Activated T-cell treated with anti-CD3 and anti-CD28 coated beads for 48 hours (primary cell): Measurements from ENCODE around the gene FN3K.
A peak's percentile ranks its signal among the peaks of the same experiment; 100 is the strongest.

Experiments used
- DNase-seq: peaks from one replicate; pipeline ENCODE4 v3.0.0-alpha.2; 2020; ENCODE audit warnings: low read depth

Gene FN3K

GRCh38 chr17:82703935-82704865 is 31.2 kb upstream of the FN3K start:
- DNase-seq, result no peak

- DNase-seq, result no peak
These were observed 30.5 kb upstream of the FN3K start for GRCh38 chr17:82704886-82705285.

DNA sequence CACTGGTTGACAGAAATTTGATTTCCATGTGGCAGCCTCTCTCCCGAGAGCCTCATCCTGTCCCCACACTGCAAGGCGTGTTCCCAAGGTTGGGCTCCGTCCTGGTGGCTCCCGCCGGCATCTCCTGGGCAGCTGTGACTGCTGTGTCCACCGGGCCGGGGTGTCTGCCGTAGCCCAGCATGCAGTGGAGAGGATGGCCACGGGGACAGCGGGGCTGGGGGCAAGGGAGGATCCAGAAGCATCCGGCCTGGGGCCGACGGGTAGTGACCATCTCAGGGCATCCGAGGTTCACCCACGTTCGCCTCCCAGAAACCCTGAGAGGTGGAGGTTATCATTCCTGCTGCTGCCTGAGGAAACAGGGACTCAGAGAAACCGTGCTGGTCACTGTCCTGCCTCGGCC is 29.7 kb upstream of the FN3K start:
- DNase-seq, result no peak

DNA sequence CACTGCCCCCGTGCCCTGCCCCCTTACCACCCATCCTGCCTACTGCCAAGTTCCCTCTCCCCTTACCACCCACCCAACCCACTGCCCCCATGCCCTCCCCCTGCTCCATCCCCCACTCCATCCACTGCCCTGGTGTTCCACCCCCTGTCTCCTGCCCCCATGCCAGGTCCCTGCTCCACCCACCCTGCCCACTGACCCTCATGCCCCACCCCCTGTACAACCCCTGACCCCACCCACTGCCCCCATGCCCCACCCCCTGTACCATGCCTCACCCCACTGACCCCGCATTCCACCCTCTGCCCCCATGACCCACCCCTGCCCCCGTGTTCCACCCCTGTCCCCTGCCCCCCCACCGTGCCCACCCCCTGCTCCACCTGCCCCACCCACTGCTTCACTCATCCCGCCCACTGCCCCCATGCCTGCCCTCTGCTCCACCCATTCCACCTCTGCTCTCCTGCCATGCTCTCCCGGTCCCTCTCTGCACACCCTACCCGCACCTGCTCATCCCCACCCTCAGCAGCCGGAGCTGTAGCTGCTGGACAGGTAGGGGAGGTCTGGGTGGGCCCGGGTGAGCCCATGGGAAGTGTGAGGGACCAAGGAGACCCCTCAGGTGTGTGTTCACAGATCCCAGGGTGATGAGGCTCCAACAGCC is 26.3 kb upstream of the FN3K start:
- DNase-seq, result no peak

- DNase-seq, result no peak
These were observed 25.5 kb upstream of the FN3K start for GRCh38 chr17:82709676-82710498.

GRCh38 chr17:82710499-82711232 is 24.7 kb upstream of the FN3K start:
- no peak for DNase-seq

DNA sequence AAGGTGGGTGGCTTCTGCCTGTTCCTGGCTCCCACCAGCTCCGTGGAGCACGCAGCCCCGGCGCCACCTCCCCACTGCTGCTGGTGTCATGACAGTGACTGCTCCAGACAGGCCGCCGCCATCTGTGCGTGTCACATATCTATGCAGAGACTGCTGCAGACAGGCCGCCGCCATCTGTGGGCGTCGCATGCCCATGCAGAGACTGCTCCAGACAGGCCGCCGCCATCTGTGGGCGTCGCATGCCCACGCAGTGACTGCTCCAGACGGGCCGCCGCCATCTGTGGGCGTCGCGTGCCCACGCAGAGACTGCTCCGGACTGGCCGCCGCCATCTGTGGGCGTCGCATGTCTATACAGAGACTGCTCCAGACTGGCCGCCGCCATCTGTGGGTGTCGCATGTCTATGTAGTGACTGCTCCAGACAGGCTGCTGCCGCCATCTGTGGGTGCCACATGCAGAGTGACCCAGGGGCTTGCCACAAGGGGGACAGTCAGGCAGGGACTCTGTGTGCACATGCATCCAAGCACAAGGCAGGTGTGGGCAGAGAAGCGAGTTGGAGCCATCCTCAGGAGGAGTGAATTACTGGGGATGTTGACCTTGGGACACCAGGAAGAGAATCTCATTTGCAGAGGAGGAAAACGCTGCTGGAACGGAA is 22.2 kb upstream of the FN3K start:
- DNase-seq, result no peak

GRCh38 chr17:82716203-82717010 is 19.0 kb upstream of the FN3K start, which contains the start of gene FN3KRP:
FN3KRP (plus strand) TSS chr17:82716706; CDS start chr17:82716756, 50 bp downstream.
- DNase-seq, result peak; percentile 92

GRCh38 chr17:82718986-82719685 is 16.3 kb upstream of the FN3K start:
- no peak for DNase-seq

- no peak for DNase-seq
These were observed 15.2 kb upstream of the FN3K start for GRCh38 chr17:82720204-82720603.

DNA sequence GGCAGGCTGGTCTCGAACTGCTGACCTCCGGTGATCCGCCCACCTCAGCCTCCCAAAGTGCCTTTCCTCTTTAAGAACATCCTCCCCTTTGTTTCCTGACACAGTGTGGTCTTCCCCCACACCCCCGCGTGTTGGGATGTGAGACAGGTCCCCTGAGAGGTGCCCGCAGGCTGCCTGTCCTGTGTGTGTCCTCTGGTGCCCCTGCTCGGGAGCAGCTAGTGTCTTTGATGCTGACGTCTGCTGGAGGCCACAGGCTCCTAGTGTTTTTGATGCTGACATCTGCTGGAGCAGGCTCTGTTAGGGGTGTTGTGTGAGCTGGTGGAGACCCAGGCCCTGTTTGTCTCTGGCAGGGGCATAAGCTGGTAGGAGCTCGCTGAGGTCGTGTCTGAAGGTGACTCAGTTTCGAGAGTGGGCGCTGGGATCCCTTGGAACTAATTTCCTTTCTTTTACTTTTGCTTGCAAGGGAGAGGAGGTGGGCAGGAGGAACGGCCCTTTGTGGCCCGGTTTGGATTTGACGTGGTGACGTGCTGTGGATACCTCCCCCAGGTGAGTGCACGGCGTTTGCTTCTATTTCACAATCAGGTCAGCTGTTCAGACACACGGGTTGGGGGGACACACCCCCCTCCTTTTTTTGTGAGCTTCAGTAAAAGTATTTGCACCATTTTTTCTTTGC is 12.9 kb upstream of the FN3K start:
- no peak for DNase-seq

DNA sequence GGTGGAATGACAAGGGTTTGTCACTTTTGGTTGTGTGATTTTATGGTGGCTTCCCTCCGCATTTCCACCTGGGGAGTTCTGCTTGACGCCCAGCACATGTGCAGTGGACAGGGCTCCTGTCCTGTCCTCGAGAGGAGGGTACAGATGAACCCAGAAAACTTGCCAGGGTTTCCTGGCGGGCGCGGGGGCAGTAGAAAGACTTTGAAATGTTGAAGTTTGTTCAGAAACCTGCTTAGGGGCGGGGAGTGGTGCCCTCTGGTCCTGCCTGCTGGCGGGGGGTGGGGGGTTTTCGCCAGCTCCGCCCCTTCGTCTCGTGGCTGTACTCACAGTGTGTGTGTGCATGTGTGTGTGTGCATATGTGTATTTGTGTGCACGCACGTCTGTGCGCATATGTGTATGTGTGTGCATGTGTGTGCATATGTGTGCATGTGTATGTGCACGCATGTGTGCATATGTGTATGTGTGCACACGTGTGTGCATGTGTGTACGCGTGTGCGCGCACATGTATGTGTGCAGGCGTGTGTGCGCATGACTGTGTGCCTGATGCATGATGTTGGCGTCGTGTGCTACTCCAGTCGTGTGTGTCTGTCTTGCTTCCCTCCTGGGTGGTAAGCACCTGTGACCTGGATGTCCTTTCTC is 12.1 kb upstream of the FN3K start:
- DNase-seq, result no peak

GRCh38 chr17:82726427-82726826 is 9.0 kb upstream of the FN3K start:
- DNase-seq, result no peak

- no peak for DNase-seq
These were observed 5.7 kb upstream of the FN3K start for GRCh38 chr17:82729479-82730260.

GRCh38 chr17:82732118-82732743 is 3.2 kb upstream of the FN3K start:
- DNase-seq, result no peak

DNA sequence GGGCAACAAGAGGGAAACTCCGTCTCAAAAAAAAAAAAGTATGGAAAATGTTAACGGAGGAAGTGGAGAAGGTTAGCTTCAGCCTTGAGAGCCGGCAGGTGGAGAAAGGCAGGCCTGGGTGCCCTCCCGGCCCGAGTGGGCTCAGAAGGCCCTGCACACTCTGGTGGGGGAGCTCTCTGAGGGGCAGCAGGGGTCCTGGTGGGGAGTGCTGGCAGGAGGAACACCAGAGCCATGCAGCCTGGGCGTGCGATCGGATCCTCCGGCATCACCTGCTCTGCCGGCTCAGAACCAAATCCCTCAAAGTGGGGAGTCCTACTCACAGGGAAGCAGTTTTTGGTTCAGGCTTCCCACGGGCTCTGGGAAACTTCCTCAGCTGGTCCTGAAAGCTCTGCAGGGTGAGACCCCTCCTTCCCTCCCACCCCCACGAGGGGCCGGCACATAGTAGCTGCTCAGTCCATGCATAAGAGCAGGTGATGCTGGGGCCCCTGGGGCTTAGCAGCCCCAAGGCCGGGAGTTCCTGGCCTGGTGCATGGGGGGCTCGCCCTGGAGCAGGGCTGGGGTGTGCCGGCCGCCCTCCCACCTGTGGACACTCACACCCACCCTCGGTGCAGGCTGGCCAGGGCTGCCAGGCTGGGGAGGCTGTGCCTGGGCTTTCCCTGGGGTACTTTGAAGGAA is 1.2 kb downstream of the FN3K start:
- no peak for DNase-seq
